HepG2 (cell line): ENCODE measurements around the gene CD200.

Source experiments
- KDM5A ChIP-seq: fragments of 200-600 bp; sonication (generic); IDR thresholded peaks from 2 replicates; pipeline ENCODE4 v1.7.0; 2018; ENCODE audit warnings: antibody characterized with exemption, mild to moderate bottlenecking, low read length, borderline replicate concordance
- MTF1 ChIP-seq: sonication (generic); formaldehyde crosslinking; IDR thresholded peaks from 2 replicates; pipeline ENCODE4 v1.5.0; 2020; ENCODE audit warnings: missing genetic modification reagents
- NR3C1 ChIP-seq: sonication (generic); formaldehyde crosslinking; IDR thresholded peaks from 2 replicates; pipeline ENCODE4 v1.4.0; 2020; ENCODE audit warnings: missing genetic modification reagents
- POLR2A ChIP-seq, 2 experiments: IDR thresholded peaks; 2 replicates each; pipeline ENCODE4 v1.6.1; 2011; ENCODE audit warnings: low read depth in 2 of 2, low read length in 2 of 2, mild to moderate bottlenecking in 1 of 2, moderate library complexity in 1 of 2; ENCODE audit not compliant: insufficient read depth in 1 of 2
- TCF12 ChIP-seq, 2 experiments: fragments of 450-650 bp in 1 of 2; sonication (generic) in 1 of 2; formaldehyde crosslinking in 1 of 2; IDR thresholded peaks; 2 replicates each; pipeline versions ENCODE4 v1.6.1 to v1.8.0; 2017 to 2022; ENCODE audit warnings: antibody characterized with exemption in 1 of 2, mild to moderate bottlenecking in 1 of 2, missing genetic modification reagents in 1 of 2, moderate library complexity in 1 of 2
- TF ChIP-seq, protein P1 (sequence below): sonication (generic); formaldehyde crosslinking; IDR thresholded peaks from 2 replicates; pipeline ENCODE4 v1.5.0; 2020; ENCODE audit warnings: mild to moderate bottlenecking, missing genetic modification reagents, moderate library complexity
- TF ChIP-seq, protein P2 (sequence below): sonication (generic); formaldehyde crosslinking; IDR thresholded peaks from 2 replicates; pipeline ENCODE4 v1.4.0; 2020; ENCODE audit warnings: mild to moderate bottlenecking, low read depth, missing genetic modification reagents

DNA sequence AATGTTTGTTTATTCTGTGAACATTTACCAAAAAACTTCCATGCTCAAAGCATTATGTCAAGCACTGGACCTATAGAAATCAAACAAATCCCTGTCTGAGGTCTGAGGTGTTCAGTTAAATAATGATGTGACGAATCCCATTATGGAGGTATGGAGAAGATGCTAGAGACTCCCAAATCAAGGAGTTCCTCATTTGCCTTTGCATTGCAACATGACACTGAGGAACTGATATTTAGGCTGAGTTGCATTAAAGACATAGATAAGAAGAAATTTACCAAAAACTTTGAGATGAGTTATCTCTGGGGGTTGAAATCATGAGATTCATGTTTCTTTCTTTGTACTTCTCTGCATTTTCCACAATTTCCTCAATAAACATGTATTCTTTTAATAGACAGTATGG lies 16.0 kb downstream of the CD200 start:
- TF ChIP-seq, protein P1, sequence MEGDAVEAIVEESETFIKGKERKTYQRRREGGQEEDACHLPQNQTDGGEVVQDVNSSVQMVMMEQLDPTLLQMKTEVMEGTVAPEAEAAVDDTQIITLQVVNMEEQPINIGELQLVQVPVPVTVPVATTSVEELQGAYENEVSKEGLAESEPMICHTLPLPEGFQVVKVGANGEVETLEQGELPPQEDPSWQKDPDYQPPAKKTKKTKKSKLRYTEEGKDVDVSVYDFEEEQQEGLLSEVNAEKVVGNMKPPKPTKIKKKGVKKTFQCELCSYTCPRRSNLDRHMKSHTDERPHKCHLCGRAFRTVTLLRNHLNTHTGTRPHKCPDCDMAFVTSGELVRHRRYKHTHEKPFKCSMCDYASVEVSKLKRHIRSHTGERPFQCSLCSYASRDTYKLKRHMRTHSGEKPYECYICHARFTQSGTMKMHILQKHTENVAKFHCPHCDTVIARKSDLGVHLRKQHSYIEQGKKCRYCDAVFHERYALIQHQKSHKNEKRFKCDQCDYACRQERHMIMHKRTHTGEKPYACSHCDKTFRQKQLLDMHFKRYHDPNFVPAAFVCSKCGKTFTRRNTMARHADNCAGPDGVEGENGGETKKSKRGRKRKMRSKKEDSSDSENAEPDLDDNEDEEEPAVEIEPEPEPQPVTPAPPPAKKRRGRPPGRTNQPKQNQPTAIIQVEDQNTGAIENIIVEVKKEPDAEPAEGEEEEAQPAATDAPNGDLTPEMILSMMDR (CRISPR knock-in tag) = no peak
- TF ChIP-seq, protein P2, sequence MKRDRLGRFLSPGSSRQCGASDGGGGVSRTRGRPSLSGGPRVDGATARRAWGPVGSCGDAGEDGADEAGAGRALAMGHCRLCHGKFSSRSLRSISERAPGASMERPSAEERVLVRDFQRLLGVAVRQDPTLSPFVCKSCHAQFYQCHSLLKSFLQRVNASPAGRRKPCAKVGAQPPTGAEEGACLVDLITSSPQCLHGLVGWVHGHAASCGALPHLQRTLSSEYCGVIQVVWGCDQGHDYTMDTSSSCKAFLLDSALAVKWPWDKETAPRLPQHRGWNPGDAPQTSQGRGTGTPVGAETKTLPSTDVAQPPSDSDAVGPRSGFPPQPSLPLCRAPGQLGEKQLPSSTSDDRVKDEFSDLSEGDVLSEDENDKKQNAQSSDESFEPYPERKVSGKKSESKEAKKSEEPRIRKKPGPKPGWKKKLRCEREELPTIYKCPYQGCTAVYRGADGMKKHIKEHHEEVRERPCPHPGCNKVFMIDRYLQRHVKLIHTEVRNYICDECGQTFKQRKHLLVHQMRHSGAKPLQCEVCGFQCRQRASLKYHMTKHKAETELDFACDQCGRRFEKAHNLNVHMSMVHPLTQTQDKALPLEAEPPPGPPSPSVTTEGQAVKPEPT (CRISPR knock-in tag) = no peak
- no peak for TF ChIP-seq KDM5A
- no peak for TF ChIP-seq TCF12 (IDR thresholded peaks at IDR 0.05)
- TF ChIP-seq TCF12 (CRISPR knock-in tag; IDR thresholded peaks at IDR 0.05) = no peak
- TF ChIP-seq NR3C1 (CRISPR knock-in tag) = no peak
- no peak for TF ChIP-seq MTF1 (CRISPR knock-in tag)
- TF ChIP-seq POLR2A (IDR thresholded peaks at IDR 0.05; ENCODE audit: insufficient read depth in 1 of 2, low read depth in 2 of 2, low read length in 2 of 2) = no peak
